ENCODE data around the gene SNAPC5. TPM values are rescaled to one million over a fixed set of nuclear protein-coding genes. Genes with fewer than 3 reads are reported as not detected.

Gene SNAPC5
- total and polyA plus RNA-seq, 2 of the 8 experiments (the other 6 are each of a cell fraction or from before 2014, with no cell fraction given), result 18.7 to 23.1 TPM

GRCh38 chr15:66515901-66516322 is 18.4 kb upstream of the SNAPC5 start (continued):
- no peak for TF ChIP-seq JUN (IDR thresholded peaks at IDR 0.05; ENCODE audit: low read depth, low read length)
